ENCODE results near the gene VPS37B. TPM values are rescaled to one million over a fixed set of nuclear protein-coding genes. Genes with fewer than 3 reads are reported as not detected.

The VPS37B gene
- total RNA-seq, 4 donors from 2014 or later = 35.6 to 66.1 (median 63.5) TPM

DNA sequence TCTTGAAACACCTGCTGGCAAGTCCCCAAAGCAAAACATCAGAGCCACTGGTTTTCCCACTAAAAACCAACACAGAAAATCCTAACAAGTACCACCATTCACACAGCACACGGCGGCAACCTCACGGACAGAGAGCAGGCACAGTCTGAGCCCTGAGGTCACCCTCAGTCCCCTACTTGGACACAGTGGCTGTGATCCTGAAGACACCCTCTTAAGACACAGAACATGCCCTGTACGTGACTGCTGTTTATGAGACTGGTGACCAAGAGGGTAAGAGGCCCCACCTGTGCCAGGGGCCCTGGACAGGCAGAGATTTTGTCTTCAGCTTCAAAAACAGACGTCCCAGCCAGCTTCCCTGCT lies 31.1 kb downstream of the VPS37B start:
- H3K4me1 ChIP-seq = peaks cover 27 to 42% of the 10 kb centered on the region in 2 donors
- no peaks in the 10 kb centered on the region for H3K27me3 ChIP-seq
- H3K27ac ChIP-seq = peak overlapping the region in 1 of 3 donors; percentile 97
- no peaks in the 10 kb centered on the region for H3K9me3 ChIP-seq
- H3K4me3 ChIP-seq (replicated peaks in 1 of 3) = no peak overlapping the region
- no peak for TF ChIP-seq POLR2A (IDR thresholded peaks at IDR 0.05)
- TF ChIP-seq, protein P1, sequence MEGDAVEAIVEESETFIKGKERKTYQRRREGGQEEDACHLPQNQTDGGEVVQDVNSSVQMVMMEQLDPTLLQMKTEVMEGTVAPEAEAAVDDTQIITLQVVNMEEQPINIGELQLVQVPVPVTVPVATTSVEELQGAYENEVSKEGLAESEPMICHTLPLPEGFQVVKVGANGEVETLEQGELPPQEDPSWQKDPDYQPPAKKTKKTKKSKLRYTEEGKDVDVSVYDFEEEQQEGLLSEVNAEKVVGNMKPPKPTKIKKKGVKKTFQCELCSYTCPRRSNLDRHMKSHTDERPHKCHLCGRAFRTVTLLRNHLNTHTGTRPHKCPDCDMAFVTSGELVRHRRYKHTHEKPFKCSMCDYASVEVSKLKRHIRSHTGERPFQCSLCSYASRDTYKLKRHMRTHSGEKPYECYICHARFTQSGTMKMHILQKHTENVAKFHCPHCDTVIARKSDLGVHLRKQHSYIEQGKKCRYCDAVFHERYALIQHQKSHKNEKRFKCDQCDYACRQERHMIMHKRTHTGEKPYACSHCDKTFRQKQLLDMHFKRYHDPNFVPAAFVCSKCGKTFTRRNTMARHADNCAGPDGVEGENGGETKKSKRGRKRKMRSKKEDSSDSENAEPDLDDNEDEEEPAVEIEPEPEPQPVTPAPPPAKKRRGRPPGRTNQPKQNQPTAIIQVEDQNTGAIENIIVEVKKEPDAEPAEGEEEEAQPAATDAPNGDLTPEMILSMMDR (IDR thresholded peaks at IDR 0.05) = no peak
- 80 to 84% methylated on average over 1 to 5 of the region's 5 CpGs for WGBS, 2 donors
- DNase-seq = no peak
- intact Hi-C loops (cut with DNase I) = no loop called here
- peaks cover 28 to 39% of the 10 kb centered on the region in 2 donors for H3K36me3 ChIP-seq

- DNase-seq = peak; percentile 97
- TF ChIP-seq, protein P1 (IDR thresholded peaks at IDR 0.05) = no peak
- TF ChIP-seq POLR2A (IDR thresholded peaks at IDR 0.05) = peak in 1 of 2 donors; percentile 72
- intact Hi-C loops (cut with DNase I) = no loop called here
- Histone ChIP-seq H3K4me1 (peaks cover 27 to 40% of the 10 kb centered on the region in 2 donors), H3K4me3 (replicated peaks in 1 of 3) (no peak overlapping the region), H3K9me3 (no peaks in the 10 kb centered on the region), H3K27ac (peak overlapping the region; percentile 91 to 97 (median 93)), H3K27me3 (no peaks in the 10 kb centered on the region), H3K36me3 (peaks cover 13 to 24% of the 10 kb centered on the region in 2 donors)
- WGBS, 2 donors = 29 to 34% methylated on average over 8 to 10 of the region's 12 CpGs
These were observed 32.8 kb downstream of the VPS37B start for GRCh38 chr12:122862872-122863701.

DNA sequence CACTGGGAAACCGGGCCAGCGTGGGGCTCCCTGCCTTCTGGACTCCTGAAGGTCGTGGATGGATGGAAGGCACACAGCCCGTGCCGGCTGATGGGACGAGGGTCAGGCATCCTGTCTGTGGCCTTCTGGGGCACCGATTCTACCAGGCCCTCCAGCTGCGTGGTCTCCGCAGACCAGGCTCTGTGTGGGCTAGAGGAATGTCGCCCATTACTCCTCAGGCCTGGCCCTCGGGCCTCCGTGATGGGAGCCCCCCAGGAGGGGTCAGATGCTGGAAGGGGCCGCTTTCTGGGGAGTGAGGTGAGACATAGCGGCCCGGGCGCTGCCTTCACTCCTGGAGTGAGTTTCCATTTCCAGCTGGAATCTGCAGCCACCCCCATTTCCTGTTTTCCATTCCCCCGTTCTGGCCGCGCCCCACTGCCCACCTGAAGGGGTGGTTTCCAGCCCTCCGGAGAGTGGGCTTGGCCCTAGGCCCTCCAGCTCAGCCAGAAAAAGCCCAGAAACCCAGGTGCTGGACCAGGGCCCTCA lies 33.8 kb downstream of the VPS37B start:
- DNase-seq = peak; percentile 51 to 61

DNA sequence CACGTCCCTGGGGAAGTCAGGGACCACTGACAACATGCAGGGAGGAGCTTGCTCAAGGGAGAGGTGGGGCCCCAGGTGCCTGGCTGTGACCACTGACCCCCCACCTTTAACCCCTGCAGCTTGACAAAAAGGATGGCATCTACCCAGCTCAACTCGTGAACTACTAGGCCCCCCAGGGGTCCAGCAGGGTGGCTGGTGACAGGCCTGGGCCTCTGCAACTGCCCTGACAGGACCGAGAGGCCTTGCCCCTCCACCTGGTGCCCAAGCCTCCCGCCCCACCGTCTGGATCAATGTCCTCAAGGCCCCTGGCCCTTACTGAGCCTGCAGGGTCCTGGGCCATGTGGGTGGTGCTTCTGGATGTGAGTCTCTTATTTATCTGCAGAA lies 34.3 kb downstream of the VPS37B start:
- Histone ChIP-seq H3K27me3 (no peaks in the 10 kb centered on the region), H3K9me3 (no peaks in the 10 kb centered on the region), H3K27ac (peak overlapping the region; percentile 85 to 95 (median 91)), H3K4me3 (replicated peaks in 1 of 3) (no peak overlapping the region), H3K4me1 (peaks cover 27 to 39% of the 10 kb centered on the region in 2 donors), H3K36me3 (peaks cover 4 to 20% of the 10 kb centered on the region in 2 donors)
- DNase-seq = peak in 1 of 2 donors; percentile 11
- WGBS, 2 donors = 83 to 84% methylated on average over 1 to 3 of the region's 5 CpGs
- intact Hi-C loops (cut with DNase I) = no loop called here
- no peak for TF ChIP-seq POLR2A (IDR thresholded peaks at IDR 0.05)
- TF ChIP-seq, protein P1 (IDR thresholded peaks at IDR 0.05) = no peak

More for the DNA sequence above, 33.8 kb downstream of the VPS37B start:
- H3K36me3 ChIP-seq = peaks cover 9 to 22% of the 10 kb centered on the region in 2 donors
- intact Hi-C loops (cut with DNase I) = no loop called here
- H3K4me1 ChIP-seq = peaks cover 27 to 39% of the 10 kb centered on the region in 2 donors
- H3K9me3 ChIP-seq = no peaks in the 10 kb centered on the region
- TF ChIP-seq POLR2A (IDR thresholded peaks at IDR 0.05) = no peak
- 56 to 67% methylated on average over 15 to 18 of the region's 20 CpGs for WGBS, 2 donors
- no peaks in the 10 kb centered on the region for H3K27me3 ChIP-seq
- peak overlapping the region; percentile 85 to 95 (median 91) for H3K27ac ChIP-seq
- no peak overlapping the region for H3K4me3 ChIP-seq (replicated peaks in 1 of 3)

- intact Hi-C loops (cut with DNase I) = no loop called here
- peak overlapping the region; percentile 85 to 95 (median 91) for H3K27ac ChIP-seq
- peaks cover 0 to 20% of the 10 kb centered on the region in 2 donors for H3K36me3 ChIP-seq
- H3K4me1 ChIP-seq = peaks cover 27 to 39% of the 10 kb centered on the region in 2 donors
- H3K9me3 ChIP-seq = no peaks in the 10 kb centered on the region
- DNase-seq = peak in 1 of 2 donors; percentile 12
- TF ChIP-seq, protein P1 (IDR thresholded peaks at IDR 0.05) = no peak
- no peak for TF ChIP-seq POLR2A (IDR thresholded peaks at IDR 0.05)
- H3K27me3 ChIP-seq = no peaks in the 10 kb centered on the region
- H3K4me3 ChIP-seq (replicated peaks in 1 of 3) = no peak overlapping the region
- 85 to 95% methylated on average over 9 to 11 of the region's 23 CpGs for WGBS, 2 donors
These were observed 34.9 kb downstream of the VPS37B start for GRCh38 chr12:122860854-122861586.
